Stimulated activated CD4-positive, alpha-beta T cell treated with anti-CD3 and anti-CD28 coated beads, Interleukin-1b, Interleukin-23, amount 100 ng/mL, for 4 hours (primary cell): ENCODE results near the gene IFNA7.
"Not testable (repeated sequence)": the region's sequence is repeated elsewhere in the genome, so short reads cannot be mapped to it uniquely, and the experiment has no call there.

Source experiments
- DNase-seq, 2 donors: peaks; one replicate each; pipeline ENCODE4 v3.0.0-alpha.2; 2020; ENCODE audit warnings: low read depth in 2 of 2

The IFNA7 gene

GRCh38 chr9:21182810-21183736, 18.9 kb downstream of the IFNA7 start:
- peak in 1 of 2 donors; percentile 3 for DNase-seq

- DNase-seq, result no peak
Measured at GRCh38 chr9:21174671-21175070, 27.3 kb downstream of the IFNA7 start.

GRCh38 chr9:21172156-21172555, 29.8 kb downstream of the IFNA7 start:
- no peak for DNase-seq

- DNase-seq, result no peak
Measured at GRCh38 chr9:21171351-21171750, 30.7 kb downstream of the IFNA7 start.

GRCh38 chr9:21166560-21166959, 35.4 kb downstream of the IFNA7 start, which contains the start of gene IFNA21:
Gene IFNA21 (minus strand): TSS chr9:21166660. CDS start chr9:21166612, 48 bp downstream.
- not testable (repeated sequence) for DNase-seq

GRCh38 chr9:21165516-21165915, 36.5 kb downstream of the IFNA7 start:
- DNase-seq, result no peak

- no peak for DNase-seq
Measured at GRCh38 chr9:21160178-21160577, 41.8 kb downstream of the IFNA7 start.

GRCh38 chr9:21155501-21155900, 46.5 kb downstream of the IFNA7 start:
- no peak for DNase-seq

GRCh38 chr9:21154018-21154608, 47.9 kb downstream of the IFNA7 start:
- no peak for DNase-seq

GRCh38 chr9:21153336-21154017, 48.5 kb downstream of the IFNA7 start:
- no peak for DNase-seq
